Measurements from ENCODE around the gene UBAC2.

GRCh38 chr13:99215184-99215830 lies 14.7 kb downstream of the UBAC2 start:
- no peak for TF ChIP-seq CTCF (IDR thresholded peaks at IDR 0.05 in 4 of 5, conservative IDR thresholded peaks at IDR 0.05 in 1 of 5)
- no peak for TF ChIP-seq POLR2A (IDR thresholded peaks at IDR 0.05)
